GM20000 (cell line): ENCODE measurements around the gene CDK14.
A peak's percentile ranks its signal among the peaks of the same experiment; 100 is the strongest.

Experiments
- DNase-seq: peaks from one replicate; pipeline ENCODE4 v3.0.0; 2012; ENCODE audit warnings: low spot score
- CTCF ChIP-seq: IDR thresholded peaks from 2 replicates; pipeline ENCODE4 v1.5.1; 2012; ENCODE audit warnings: mild to moderate bottlenecking, control low read depth; ENCODE audit errors: extremely low read depth, missing control alignments

CDK14 gene

DNA sequence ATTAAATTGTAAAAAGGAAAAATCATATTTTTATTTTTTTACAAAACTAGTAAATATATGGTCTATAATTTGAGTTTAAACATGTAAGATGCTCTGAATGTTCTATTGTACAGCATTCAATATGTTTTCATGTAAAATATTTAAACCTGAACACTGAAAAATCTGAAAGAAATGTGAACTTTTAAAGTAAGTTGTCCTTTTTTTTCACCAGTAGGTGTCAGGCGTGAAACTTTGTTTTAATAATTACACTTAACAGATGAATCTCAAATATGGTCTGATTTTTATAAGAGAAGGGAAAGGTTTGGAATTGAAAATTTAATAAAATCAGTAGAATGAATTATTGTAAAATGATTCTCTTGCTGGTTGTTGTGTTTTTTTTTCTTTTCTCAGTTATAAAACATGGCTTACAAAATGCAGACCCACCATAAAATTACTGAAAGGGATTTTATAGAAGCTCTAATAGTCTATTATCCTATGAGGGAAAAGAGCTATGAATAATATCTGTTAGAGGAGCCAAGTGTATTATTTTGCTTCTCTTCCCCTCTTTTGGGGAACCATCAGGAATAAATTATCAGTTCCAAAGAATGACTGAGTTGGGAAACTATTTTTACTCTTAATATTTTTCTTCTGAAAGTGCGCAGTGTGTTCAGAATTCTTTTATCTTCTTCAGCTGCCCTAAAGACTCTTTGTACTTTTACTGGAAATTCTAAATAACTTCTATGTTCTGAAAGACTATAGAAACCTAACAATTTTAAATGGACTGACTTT is 450.4 kb downstream of the CDK14 start:
- TF ChIP-seq CTCF = no peak
- DNase-seq = no peak

DNA sequence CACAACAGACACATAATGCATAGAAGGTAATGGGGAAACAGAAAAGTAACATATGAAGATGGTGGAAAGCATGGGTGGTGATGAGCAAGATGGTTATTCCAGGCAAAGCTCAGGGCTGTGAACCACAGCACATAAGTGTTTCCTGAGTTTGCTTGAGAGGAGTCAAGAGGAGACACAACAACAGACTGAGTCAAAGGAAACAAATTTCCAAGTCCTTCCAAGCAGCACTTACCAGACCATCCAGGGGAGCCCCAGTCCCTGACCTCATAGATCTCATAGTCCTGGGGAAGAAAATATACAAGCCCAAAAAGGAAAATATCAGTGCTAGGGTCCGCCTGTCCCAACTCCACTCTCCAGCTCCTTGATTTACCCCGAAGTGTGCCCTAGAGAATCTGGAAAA is 451.5 kb downstream of the CDK14 start:
- DNase-seq = no peak
- TF ChIP-seq CTCF = no peak

- DNase-seq = peak; percentile 22
- TF ChIP-seq CTCF = no peak
These were observed 454.6 kb downstream of the CDK14 start for GRCh38 chr7:91050677-91051076.

GRCh38 chr7:91051966-91052365 is 455.8 kb downstream of the CDK14 start:
- no peak for DNase-seq

GRCh38 chr7:91054374-91054773 is 458.3 kb downstream of the CDK14 start:
- DNase-seq = no peak
- no peak for TF ChIP-seq CTCF

More at GRCh38 chr7:91051966-91052365, 455.8 kb downstream of the CDK14 start:
- TF ChIP-seq CTCF = no peak

- no peak for DNase-seq
- no peak for TF ChIP-seq CTCF
These were observed 459.1 kb downstream of the CDK14 start for GRCh38 chr7:91055219-91055618.

DNA sequence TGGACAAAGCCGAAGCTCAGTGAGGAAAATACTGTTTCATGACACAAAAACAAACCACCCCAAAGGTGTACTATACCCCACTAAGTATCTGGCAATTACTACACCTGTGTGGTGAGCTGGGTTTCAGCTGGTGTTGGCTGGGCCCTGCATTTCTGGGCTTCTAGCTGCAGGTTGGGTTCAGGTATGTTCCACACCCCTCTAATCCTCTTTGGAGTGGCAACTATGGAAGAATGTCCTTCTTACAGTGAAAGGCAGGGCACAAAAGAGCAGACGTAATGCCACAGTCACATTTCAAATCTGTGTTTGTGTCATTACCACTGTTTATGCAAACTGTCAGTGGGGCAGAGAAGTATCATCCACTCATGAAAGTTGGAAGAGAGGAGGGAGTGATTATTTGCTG is 466.6 kb downstream of the CDK14 start:
- TF ChIP-seq CTCF = no peak
- DNase-seq = no peak
